OCI-LY1 (cell line): ENCODE measurements around the gene ZER1.

Source experiments
- H2AFZ ChIP-seq: fragments of 200-600 bp; sonication (generic), shearing (Covaris generic); 2 replicates; pipeline ENCODE4 v1.6.0; 2014; ENCODE audit warnings: antibody characterized with exemption, mild to moderate bottlenecking, low read length
- H3F3A ChIP-seq: fragments of 200-600 bp; sonication (generic), shearing (Covaris generic); 2 replicates; pipeline ENCODE4 v1.6.0; 2014; ENCODE audit warnings: mild to moderate bottlenecking, antibody characterized with exemption, low read length, moderate library complexity; ENCODE audit not compliant: insufficient read depth
- H3K27ac ChIP-seq: fragments of 200-600 bp; sonication (generic); 2 replicates; pipeline ENCODE4 v1.5.1; 2014; ENCODE audit warnings: low read length, mixed run types, mild to moderate bottlenecking, low read depth; ENCODE audit not compliant: poor library complexity, severe bottlenecking
- H3K27me3 ChIP-seq: fragments of 200-600 bp; sonication (generic); 2 replicates; pipeline ENCODE4 v1.6.0; 2014; ENCODE audit warnings: antibody characterized with exemption, mild to moderate bottlenecking, low read length, moderate library complexity; ENCODE audit not compliant: insufficient read depth
- H3K36me3 ChIP-seq: fragments of 200-600 bp; sonication (generic); 2 replicates; pipeline ENCODE4 v1.6.1; 2014; ENCODE audit warnings: mild to moderate bottlenecking, antibody characterized with exemption, low read length, moderate library complexity, mixed read lengths; ENCODE audit not compliant: insufficient read depth
- H3K4me1 ChIP-seq: fragments of 200-600 bp; sonication (generic); 2 replicates; pipeline ENCODE4 v1.5.1; 2014; ENCODE audit warnings: mild to moderate bottlenecking, low read length, moderate library complexity; ENCODE audit not compliant: insufficient read depth, severe bottlenecking
- H3K4me2 ChIP-seq: fragments of 200-600 bp; sonication (generic), shearing (Covaris generic); 2 replicates; pipeline ENCODE4 v1.6.1; 2014; ENCODE audit warnings: low read length
- H3K4me3 ChIP-seq: fragments of 200-600 bp; sonication (generic); 2 replicates; pipeline ENCODE4 v1.5.1; 2014; ENCODE audit warnings: low read length, low read depth, mild to moderate bottlenecking, mixed read lengths; ENCODE audit not compliant: poor library complexity, severe bottlenecking
- H3K79me2 ChIP-seq: fragments of 200-600 bp; shearing (Covaris generic); 2 replicates; pipeline ENCODE4 v1.6.1; 2016; ENCODE audit warnings: mixed run types, low read length, mixed read lengths; ENCODE audit not compliant: insufficient read depth
- H3K9ac ChIP-seq: fragments of 200-600 bp; sonication (generic), shearing (Covaris generic); 2 replicates; pipeline ENCODE4 v1.6.1; 2014; ENCODE audit warnings: mild to moderate bottlenecking, low read length, mixed read lengths
- H3K9me2 ChIP-seq: fragments of 200-600 bp; sonication (generic), shearing (Covaris generic); 2 replicates; pipeline ENCODE4 v1.6.1; 2014; ENCODE audit warnings: low read depth, mild to moderate bottlenecking, low read length, mixed read lengths
- H3K9me3 ChIP-seq: fragments of 200-600 bp; shearing (Covaris generic); 2 replicates; pipeline ENCODE4 v1.6.1; 2014; ENCODE audit warnings: low read length, mixed read lengths
- H4K20me1 ChIP-seq: fragments of 200-600 bp; sonication (generic), shearing (Covaris generic); 2 replicates; pipeline ENCODE4 v1.6.0; 2016; ENCODE audit warnings: mild to moderate bottlenecking, low read length; ENCODE audit not compliant: insufficient read depth
- EZH2 ChIP-seq: fragments of 200-600 bp; sonication (generic), shearing (Covaris generic); IDR thresholded peaks from 2 replicates; pipeline ENCODE4 v1.8.0; 2017; ENCODE audit warnings: borderline replicate concordance, mixed run types, mild to moderate bottlenecking, antibody characterized with exemption, low read length, moderate library complexity, mixed read lengths
- TF ChIP-seq, protein P1 (sequence below): fragments of 200-600 bp; sonication (generic), shearing (Covaris generic); IDR thresholded peaks from 2 replicates; pipeline ENCODE4 v1.5.1; 2017; ENCODE audit warnings: mild to moderate bottlenecking, antibody characterized with exemption, low read length, moderate library complexity, mixed read lengths

ZER1 gene

DNA sequence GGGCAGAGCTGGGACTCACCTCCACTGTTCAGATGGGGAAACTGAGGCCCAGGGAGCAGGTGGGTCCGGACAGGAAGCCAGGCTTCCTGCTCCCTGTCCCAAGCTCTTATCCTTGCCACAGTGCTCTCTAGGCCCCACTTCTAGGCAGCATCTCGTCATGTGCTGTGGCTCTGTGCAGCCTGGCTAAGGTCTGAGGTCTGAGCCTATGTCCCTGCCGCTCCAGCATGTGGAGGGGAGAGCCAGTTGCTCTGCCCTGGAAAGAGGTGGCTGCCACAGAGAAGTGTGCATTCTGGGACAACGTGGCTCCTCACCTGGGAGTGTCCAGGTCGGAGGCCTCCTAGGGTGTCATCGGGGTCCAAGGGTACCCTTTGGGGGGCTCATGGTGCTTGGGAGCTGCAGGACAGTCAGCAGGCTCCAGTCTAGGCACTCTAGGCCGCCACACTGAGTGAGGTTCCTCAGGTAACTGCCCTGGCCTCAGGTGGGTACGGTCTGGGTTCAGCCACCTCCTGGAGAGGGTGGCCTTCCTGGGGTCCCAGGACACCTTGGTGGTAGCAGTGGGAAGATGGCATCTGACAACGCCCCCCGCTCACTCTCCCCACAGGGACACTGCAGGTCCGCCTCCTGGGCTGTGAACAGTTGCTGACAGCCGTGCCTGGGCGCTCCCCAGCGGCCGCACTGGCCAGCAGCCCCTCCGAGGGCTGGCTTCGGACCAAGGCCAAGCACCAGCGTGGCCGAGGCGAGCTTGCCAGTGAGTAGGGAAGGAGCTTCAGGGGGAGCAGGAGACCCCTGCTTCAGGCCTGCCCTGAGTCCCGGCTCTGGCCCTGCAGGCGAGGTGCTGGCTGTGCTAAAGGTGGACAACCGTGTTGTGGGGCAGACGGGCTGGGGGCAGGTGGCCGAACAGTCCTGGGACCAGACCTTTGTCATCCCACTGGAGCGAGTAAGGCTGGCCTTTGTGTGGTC is 59.0 kb downstream of the ZER1 start:
- no peaks in the 10 kb centered on the region for H3K79me2 ChIP-seq
- H3K4me3 ChIP-seq, result no peak overlapping the region
- no peaks in the 10 kb centered on the region for H3K9me2 ChIP-seq
- no peak overlapping the region for H3K9ac ChIP-seq
- H3K36me3 ChIP-seq, result peaks cover 36% of the 10 kb centered on the region
- H3F3A ChIP-seq, result no peaks in the 10 kb centered on the region
- H3K27me3 ChIP-seq, result no peaks in the 10 kb centered on the region
- H4K20me1 ChIP-seq, result no peaks in the 10 kb centered on the region
- H3K4me1 ChIP-seq, result no peaks in the 10 kb centered on the region
- no peak for TF ChIP-seq EZH2
- TF ChIP-seq, protein P1, sequence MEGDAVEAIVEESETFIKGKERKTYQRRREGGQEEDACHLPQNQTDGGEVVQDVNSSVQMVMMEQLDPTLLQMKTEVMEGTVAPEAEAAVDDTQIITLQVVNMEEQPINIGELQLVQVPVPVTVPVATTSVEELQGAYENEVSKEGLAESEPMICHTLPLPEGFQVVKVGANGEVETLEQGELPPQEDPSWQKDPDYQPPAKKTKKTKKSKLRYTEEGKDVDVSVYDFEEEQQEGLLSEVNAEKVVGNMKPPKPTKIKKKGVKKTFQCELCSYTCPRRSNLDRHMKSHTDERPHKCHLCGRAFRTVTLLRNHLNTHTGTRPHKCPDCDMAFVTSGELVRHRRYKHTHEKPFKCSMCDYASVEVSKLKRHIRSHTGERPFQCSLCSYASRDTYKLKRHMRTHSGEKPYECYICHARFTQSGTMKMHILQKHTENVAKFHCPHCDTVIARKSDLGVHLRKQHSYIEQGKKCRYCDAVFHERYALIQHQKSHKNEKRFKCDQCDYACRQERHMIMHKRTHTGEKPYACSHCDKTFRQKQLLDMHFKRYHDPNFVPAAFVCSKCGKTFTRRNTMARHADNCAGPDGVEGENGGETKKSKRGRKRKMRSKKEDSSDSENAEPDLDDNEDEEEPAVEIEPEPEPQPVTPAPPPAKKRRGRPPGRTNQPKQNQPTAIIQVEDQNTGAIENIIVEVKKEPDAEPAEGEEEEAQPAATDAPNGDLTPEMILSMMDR, result no peak
- H3K9me3 ChIP-seq, result no peaks in the 10 kb centered on the region
- H3K4me2 ChIP-seq, result no peak overlapping the region
- H2AFZ ChIP-seq, result no peak overlapping the region
- H3K27ac ChIP-seq, result no peak overlapping the region

DNA sequence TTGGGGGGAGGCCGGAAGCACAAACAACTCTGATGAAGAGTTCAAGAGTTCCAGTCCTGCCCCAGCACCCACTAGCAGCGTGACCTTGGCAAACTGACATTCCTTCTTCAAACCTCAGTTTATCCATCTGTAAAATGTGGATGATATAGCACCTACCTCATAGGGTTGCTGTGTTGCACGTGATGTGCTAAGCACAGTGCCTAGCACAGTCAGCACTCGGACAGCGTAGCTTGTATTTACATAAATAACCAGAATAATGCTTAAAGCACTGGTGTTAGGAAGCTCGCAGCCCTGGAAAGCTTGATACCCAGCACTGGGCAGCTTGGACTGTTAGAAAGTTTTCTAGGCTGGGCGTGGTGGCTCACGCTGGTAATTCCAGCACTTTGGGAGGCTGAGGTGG is 64.3 kb downstream of the ZER1 start:
- Histone ChIP-seq H3K79me2 (no peaks in the 10 kb centered on the region), H3K27ac (no peak overlapping the region), H3K4me1 (peaks cover 21% of the 10 kb centered on the region), H3F3A (no peaks in the 10 kb centered on the region), H3K27me3 (no peaks in the 10 kb centered on the region), H3K4me2 (no peak overlapping the region), H2AFZ (no peak overlapping the region), H3K4me3 (no peak overlapping the region), H3K9me2 (no peaks in the 10 kb centered on the region), H3K36me3 (peaks cover 32% of the 10 kb centered on the region), H4K20me1 (no peaks in the 10 kb centered on the region), H3K9ac (no peak overlapping the region), H3K9me3 (no peaks in the 10 kb centered on the region)
- TF ChIP-seq, protein P1, result no peak
- no peak for TF ChIP-seq EZH2

DNA sequence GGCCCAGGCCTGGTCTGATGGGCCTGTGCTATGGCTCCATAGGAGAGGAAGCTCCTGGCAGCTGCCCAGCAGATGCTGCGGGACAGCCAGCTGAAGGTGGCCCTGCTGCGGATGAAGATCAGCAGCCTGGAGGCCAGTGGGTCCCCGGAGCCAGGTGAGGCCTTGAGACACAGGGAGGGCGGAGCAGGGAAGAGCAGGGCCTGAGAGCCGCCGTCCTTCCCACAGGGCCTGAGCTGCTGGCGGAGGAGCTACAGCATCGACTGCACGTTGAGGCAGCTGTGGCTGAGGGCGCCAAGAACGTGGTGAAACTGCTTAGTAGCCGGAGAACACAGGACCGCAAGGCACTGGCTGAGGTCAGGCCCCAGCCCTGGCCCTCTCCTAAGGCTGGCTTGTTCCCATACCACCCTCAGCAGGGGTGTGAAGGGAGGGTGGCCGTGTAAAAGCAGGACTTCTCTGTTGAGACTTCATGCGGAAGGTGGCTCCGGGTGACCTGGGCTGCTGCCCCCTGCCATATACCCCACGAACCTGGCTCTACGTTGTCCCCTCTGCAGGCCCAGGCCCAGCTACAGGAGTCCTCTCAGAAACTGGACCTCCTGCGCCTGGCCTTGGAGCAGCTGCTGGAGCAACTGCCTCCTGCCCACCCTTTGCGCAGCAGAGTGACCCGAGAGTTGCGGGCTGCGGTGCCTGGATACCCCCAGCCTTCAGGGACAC is 64.9 kb downstream of the ZER1 start:
- Histone ChIP-seq H3K9me3 (no peaks in the 10 kb centered on the region), H3F3A (no peaks in the 10 kb centered on the region), H3K9me2 (no peaks in the 10 kb centered on the region), H3K79me2 (no peaks in the 10 kb centered on the region), H4K20me1 (no peaks in the 10 kb centered on the region), H3K9ac (no peak overlapping the region), H3K27ac (no peak overlapping the region), H3K36me3 (peaks cover 32% of the 10 kb centered on the region), H3K4me1 (peaks cover 24% of the 10 kb centered on the region), H3K27me3 (no peaks in the 10 kb centered on the region), H3K4me3 (no peak overlapping the region), H3K4me2 (no peak overlapping the region), H2AFZ (no peak overlapping the region)
- TF ChIP-seq, protein P1, result no peak
- TF ChIP-seq EZH2, result no peak
